PFSK-1 (cell line): Measurements from ENCODE around the gene PNPLA7.

Experiments used
- FOXP2 ChIP-seq: optimal IDR thresholded peaks from 2 replicates; pipeline ENCODE3; 2011; ENCODE audit warnings: borderline replicate concordance, control low read depth, inconsistent platforms; ENCODE audit not compliant: insufficient read depth; ENCODE audit errors: extremely low read length, extremely low read depth
- POLR2AphosphoS5 ChIP-seq: IDR thresholded peaks from 2 replicates; pipeline ENCODE4 v1.6.1; 2012; ENCODE audit warnings: low read depth, mild to moderate bottlenecking, control low read depth, low read length, moderate library complexity
- SIN3A ChIP-seq: IDR thresholded peaks from 2 replicates; pipeline ENCODE4 v1.6.1; 2012; ENCODE audit warnings: mild to moderate bottlenecking, low read length, moderate library complexity, borderline replicate concordance; ENCODE audit not compliant: insufficient read depth
- TAF1 ChIP-seq: IDR thresholded peaks from 2 replicates; pipeline ENCODE4 v1.6.1; 2012; ENCODE audit warnings: low read length, control low read depth, borderline replicate concordance; ENCODE audit not compliant: insufficient read depth
- TF ChIP-seq, protein P1 (sequence below), 2 experiments: IDR thresholded peaks; 2 replicates each; pipeline versions ENCODE4 v1.6.1 to v1.8.0; 2011 to 2012; ENCODE audit warnings: low read depth in 2 of 2, low read length in 2 of 2, control low read depth in 1 of 2, inconsistent platforms in 1 of 2, mild to moderate bottlenecking in 1 of 2, moderate library complexity in 1 of 2; ENCODE audit not compliant: insufficient read depth in 1 of 2

DNA sequence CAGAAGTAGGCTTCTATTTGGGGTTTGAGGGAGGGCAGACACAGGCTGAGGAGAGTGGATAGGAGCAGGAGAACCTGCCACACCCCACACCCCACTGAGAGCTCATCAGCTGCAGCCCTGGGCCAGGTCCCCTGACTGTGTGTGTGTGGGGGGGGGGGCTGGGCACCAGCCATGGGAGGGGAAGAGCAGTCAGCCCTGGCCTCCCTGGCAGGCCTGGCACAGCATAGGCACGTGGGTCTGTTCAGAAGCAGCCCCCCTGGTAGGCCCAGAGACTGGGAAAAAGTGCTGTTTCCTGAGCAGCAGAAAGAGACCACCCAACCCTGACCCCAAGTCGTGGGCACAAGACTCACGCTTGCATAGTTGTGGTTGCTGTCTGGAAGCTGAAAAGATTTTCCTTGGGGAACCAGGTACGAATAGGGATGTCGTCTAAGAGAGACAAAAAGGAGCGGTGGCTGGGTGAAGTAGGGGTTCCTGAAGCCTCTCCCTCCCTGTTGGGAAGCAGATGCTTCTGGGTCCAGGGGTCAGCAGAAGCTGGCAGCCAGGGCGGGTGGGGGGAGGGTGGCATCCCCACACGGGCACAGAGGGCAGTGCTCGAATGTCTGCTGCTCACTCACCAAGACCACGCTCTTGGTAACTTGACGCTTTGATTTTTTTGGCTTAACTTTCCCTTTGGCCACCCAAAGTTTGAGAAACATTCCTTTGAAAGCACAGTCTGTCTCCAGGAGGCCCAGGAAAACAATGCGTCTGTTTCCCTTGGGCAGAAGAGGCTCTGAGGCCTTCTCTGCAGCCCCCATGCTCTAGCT is 93.9 kb downstream of the PNPLA7 start:
- TF ChIP-seq, protein P1, sequence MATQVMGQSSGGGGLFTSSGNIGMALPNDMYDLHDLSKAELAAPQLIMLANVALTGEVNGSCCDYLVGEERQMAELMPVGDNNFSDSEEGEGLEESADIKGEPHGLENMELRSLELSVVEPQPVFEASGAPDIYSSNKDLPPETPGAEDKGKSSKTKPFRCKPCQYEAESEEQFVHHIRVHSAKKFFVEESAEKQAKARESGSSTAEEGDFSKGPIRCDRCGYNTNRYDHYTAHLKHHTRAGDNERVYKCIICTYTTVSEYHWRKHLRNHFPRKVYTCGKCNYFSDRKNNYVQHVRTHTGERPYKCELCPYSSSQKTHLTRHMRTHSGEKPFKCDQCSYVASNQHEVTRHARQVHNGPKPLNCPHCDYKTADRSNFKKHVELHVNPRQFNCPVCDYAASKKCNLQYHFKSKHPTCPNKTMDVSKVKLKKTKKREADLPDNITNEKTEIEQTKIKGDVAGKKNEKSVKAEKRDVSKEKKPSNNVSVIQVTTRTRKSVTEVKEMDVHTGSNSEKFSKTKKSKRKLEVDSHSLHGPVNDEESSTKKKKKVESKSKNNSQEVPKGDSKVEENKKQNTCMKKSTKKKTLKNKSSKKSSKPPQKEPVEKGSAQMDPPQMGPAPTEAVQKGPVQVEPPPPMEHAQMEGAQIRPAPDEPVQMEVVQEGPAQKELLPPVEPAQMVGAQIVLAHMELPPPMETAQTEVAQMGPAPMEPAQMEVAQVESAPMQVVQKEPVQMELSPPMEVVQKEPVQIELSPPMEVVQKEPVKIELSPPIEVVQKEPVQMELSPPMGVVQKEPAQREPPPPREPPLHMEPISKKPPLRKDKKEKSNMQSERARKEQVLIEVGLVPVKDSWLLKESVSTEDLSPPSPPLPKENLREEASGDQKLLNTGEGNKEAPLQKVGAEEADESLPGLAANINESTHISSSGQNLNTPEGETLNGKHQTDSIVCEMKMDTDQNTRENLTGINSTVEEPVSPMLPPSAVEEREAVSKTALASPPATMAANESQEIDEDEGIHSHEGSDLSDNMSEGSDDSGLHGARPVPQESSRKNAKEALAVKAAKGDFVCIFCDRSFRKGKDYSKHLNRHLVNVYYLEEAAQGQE (IDR thresholded peaks at IDR 0.05; ENCODE audit: insufficient read depth in 1 of 2, low read depth in 2 of 2, low read length in 2 of 2) = no peak
- no peak for TF ChIP-seq SIN3A
- TF ChIP-seq FOXP2 = no peak
- no peak for TF ChIP-seq POLR2AphosphoS5
- no peak for TF ChIP-seq TAF1
